H1 (cell line): Measurements from ENCODE around the gene BCL3. TPM values are rescaled to one million over a fixed set of nuclear protein-coding genes. Genes with fewer than 3 reads are reported as not detected.

Experiments used
- CTCF ChIA-PET: fragments of 300-600 bp; sonication (Branson Sonifier 250); formaldehyde crosslinking; loops from one replicate; lab custom pipeline; 2021; ENCODE audit not compliant: partially characterized antibody; lab: Charles Lee
- POLR2A ChIA-PET: fragments of 300-600 bp; sonication (Branson Sonifier 250); formaldehyde crosslinking; loops from one replicate; lab custom pipeline; 2021; ENCODE audit warnings: inconsistent platforms; ENCODE audit not compliant: partially characterized antibody; lab: Charles Lee
- DNase-seq, 2 experiments: peaks; one replicate each; pipeline versions ENCODE4 v3.0.0 to v3.0.0-alpha.2; 2010 to 2022; ENCODE audit warnings: low spot score in 2 of 2, low read depth in 1 of 2, mixed read lengths in 1 of 2
- FAIRE-seq: peaks from 2 replicates; lab custom pipeline; 2011; peaks lifted over from hg19 to GRCh38; lab: Jason Lieb, UNC
- H2AFZ ChIP-seq: 2 replicates; pipeline ENCODE4 v1.8.1; 2012; ENCODE audit warnings: low read length, inconsistent platforms
- H2AK5ac ChIP-seq: 2 replicates; pipeline ENCODE4 v1.6.1; 2013; ENCODE audit warnings: low read depth, low read length
- H2BK120ac ChIP-seq: replicated peaks from 2 replicates; pipeline ENCODE3; 2013; ENCODE audit warnings: low read depth, low read length, inconsistent platforms
- H2BK12ac ChIP-seq: 2 replicates; pipeline ENCODE4 v1.6.1; 2013; ENCODE audit warnings: low read depth, low read length
- H2BK15ac ChIP-seq: 2 replicates; pipeline ENCODE4 v1.6.1; 2013; ENCODE audit warnings: low read length
- H2BK20ac ChIP-seq: 2 replicates; pipeline ENCODE4 v1.6.1; 2013; ENCODE audit warnings: low read length
- H2BK5ac ChIP-seq: 2 replicates; pipeline ENCODE4 v1.6.1; 2013; ENCODE audit warnings: low read depth, low read length
- H3K14ac ChIP-seq: 2 replicates; pipeline ENCODE4 v1.6.1; 2013; ENCODE audit warnings: inconsistent platforms; ENCODE audit not compliant: insufficient read length
- H3K18ac ChIP-seq: 2 replicates; pipeline ENCODE4 v1.6.1; 2013; ENCODE audit warnings: low read length; ENCODE audit errors: extremely low read depth
- H3K23ac ChIP-seq: 2 replicates; pipeline ENCODE4 v1.6.1; 2013; ENCODE audit warnings: inconsistent platforms; ENCODE audit not compliant: insufficient read length
- H3K23me2 ChIP-seq: 2 replicates; pipeline ENCODE4 v1.6.1; 2013; ENCODE audit warnings: low read depth, low read length
- H3K27ac ChIP-seq: 2 replicates; pipeline ENCODE4 v1.6.1; 2011; ENCODE audit warnings: low read depth, low read length, inconsistent platforms
- H3K27me3 ChIP-seq, 4 experiments: replicated peaks in 1 of 4; 1 replicate in 1 of 4; 2 replicates in 3 of 4; pipeline versions ENCODE4 v1.6.1 to v1.8.1; 2011 to 2013; ENCODE audit warnings: low read length in 3 of 4, mild to moderate bottlenecking in 3 of 4, inconsistent platforms in 2 of 4, mixed read lengths in 2 of 4, moderate library complexity in 1 of 4; ENCODE audit not compliant: control insufficient read depth in 3 of 4, insufficient read depth in 3 of 4; ENCODE audit errors: extremely low read depth in 1 of 4
- H3K36me3 ChIP-seq, 4 experiments: 2 replicates each; pipeline versions ENCODE4 v1.6.1 to v1.8.1; 2011 to 2013; ENCODE audit warnings: mild to moderate bottlenecking in 4 of 4, low read length in 3 of 4, moderate library complexity in 2 of 4, control low read depth in 1 of 4, inconsistent platforms in 1 of 4; ENCODE audit not compliant: insufficient read depth in 4 of 4, control insufficient read depth in 2 of 4
- H3K4ac ChIP-seq: replicated peaks from 2 replicates; pipeline ENCODE3; 2013; ENCODE audit warnings: low read length, low read depth, mixed read lengths, inconsistent platforms; ENCODE audit not compliant: insufficient read length
- H3K4me1 ChIP-seq, 4 experiments: replicated peaks in 1 of 4; 1 replicate in 1 of 4; 2 replicates in 3 of 4; pipeline versions ENCODE4 v1.6.1 to v1.8.1; 2011 to 2013; ENCODE audit warnings: low read length in 3 of 4, inconsistent platforms in 2 of 4, mixed read lengths in 1 of 4; ENCODE audit not compliant: insufficient read depth in 4 of 4, control insufficient read depth in 3 of 4
- H3K4me2 ChIP-seq, 2 experiments: 2 replicates each; pipeline versions ENCODE4 v1.6.1 to v1.8.1; 2011 to 2013; ENCODE audit warnings: low read depth in 2 of 2, low read length in 2 of 2, control low read depth in 1 of 2, inconsistent platforms in 1 of 2, mild to moderate bottlenecking in 1 of 2; ENCODE audit not compliant: insufficient read depth in 1 of 2
- H3K4me3 ChIP-seq, 4 experiments: fragments of 200-600, 300-600 bp in 1 of 4; sonication (generic), shearing (Covaris generic), sonication (Bioruptor Twin) in 1 of 4; 2 replicates each; pipeline versions ENCODE4 v1.5.1 to v1.8.1; 2011 to 2016; ENCODE audit warnings: low read length in 4 of 4, low read depth in 3 of 4, control low read depth in 2 of 4, inconsistent platforms in 2 of 4, mild to moderate bottlenecking in 2 of 4, mixed read lengths in 1 of 4, moderate library complexity in 1 of 4; ENCODE audit not compliant: insufficient read depth in 2 of 4; ENCODE audit errors: extremely low read depth in 1 of 4
- H3K56ac ChIP-seq: replicated peaks from 2 replicates; pipeline ENCODE3; 2013; ENCODE audit warnings: low read depth, mild to moderate bottlenecking, mixed read lengths, low read length, inconsistent platforms; ENCODE audit not compliant: insufficient read length
- H3K79me1 ChIP-seq: 2 replicates; pipeline ENCODE4 v1.6.1; 2013; ENCODE audit warnings: low read depth, low read length, control low read depth
- H3K79me2 ChIP-seq, 2 experiments: 2 replicates each; pipeline versions ENCODE4 v1.6.1 to v1.8.1; 2012 to 2013; ENCODE audit warnings: low read length in 2 of 2, mild to moderate bottlenecking in 2 of 2, inconsistent platforms in 1 of 2; ENCODE audit not compliant: insufficient read depth in 2 of 2, control insufficient read depth in 1 of 2
- H3K9ac ChIP-seq, 4 experiments: replicated peaks in 1 of 4; 1 replicate in 1 of 4; 2 replicates in 3 of 4; pipeline versions ENCODE4 v1.6.1 to v1.8.1; 2011 to 2013; ENCODE audit warnings: low read depth in 3 of 4, low read length in 3 of 4, control low read depth in 2 of 4, mild to moderate bottlenecking in 2 of 4, moderate library complexity in 2 of 4, inconsistent platforms in 1 of 4; ENCODE audit errors: extremely low read depth in 1 of 4
- H3K9me3 ChIP-seq, 2 experiments: 2 replicates each; pipeline versions ENCODE4 v1.6.1 to v1.8.1; 2012 to 2013; ENCODE audit warnings: mild to moderate bottlenecking in 2 of 2, moderate library complexity in 2 of 2, control low read depth in 1 of 2, inconsistent platforms in 1 of 2, low read depth in 1 of 2, low read length in 1 of 2, mixed read lengths in 1 of 2; ENCODE audit not compliant: insufficient read depth in 2 of 2
- H4K20me1 ChIP-seq, 2 experiments: replicated peaks in 1 of 2; 2 replicates each; pipeline versions ENCODE3 to v1.8.1; 2011 to 2013; ENCODE audit warnings: inconsistent platforms in 2 of 2, low read length in 2 of 2, mild to moderate bottlenecking in 1 of 2; ENCODE audit not compliant: insufficient read depth in 2 of 2, control insufficient read depth in 1 of 2
- H4K5ac ChIP-seq: 2 replicates; pipeline ENCODE4 v1.6.1; 2013; ENCODE audit warnings: low read length, low read depth, mixed read lengths, inconsistent platforms; ENCODE audit not compliant: insufficient read length
- H4K8ac ChIP-seq: 2 replicates; pipeline ENCODE4 v1.8.0; 2013; ENCODE audit warnings: mild to moderate bottlenecking, moderate library complexity, low read length, inconsistent platforms; ENCODE audit not compliant: insufficient read depth; ENCODE audit errors: extremely low read depth
- H4K91ac ChIP-seq: replicated peaks from 2 replicates; pipeline ENCODE3; 2013; ENCODE audit warnings: low read length, mixed read lengths, inconsistent platforms; ENCODE audit not compliant: insufficient read length
- ASH2L ChIP-seq: fragments of 200-600, 300-600 bp; sonication (generic); IDR thresholded peaks from one replicate; pipeline ENCODE4 v1.7.1; 2017; ENCODE audit warnings: low read length
- CREB1 ChIP-seq: IDR thresholded peaks from 2 replicates; pipeline ENCODE4 v1.6.1; 2012; ENCODE audit warnings: inconsistent platforms
- CTCF ChIP-seq, 3 experiments: IDR thresholded peaks; 1 replicate in 2 of 3; 2 replicates in 1 of 3; pipeline versions ENCODE4 v1.5.1 to v1.6.1; 2011; ENCODE audit warnings: low read length in 3 of 3, mild to moderate bottlenecking in 3 of 3, inconsistent platforms in 2 of 3, low read depth in 1 of 3, moderate library complexity in 1 of 3; ENCODE audit not compliant: insufficient read depth in 1 of 3; ENCODE audit errors: control extremely low read depth in 1 of 3
- EGR1 ChIP-seq: IDR thresholded peaks from 2 replicates; pipeline ENCODE4 v1.6.1; 2011; ENCODE audit warnings: low read depth, low read length, borderline replicate concordance
- EZH2 ChIP-seq: fragments of 200-600 bp; sonication (generic); IDR thresholded peaks from 2 replicates; pipeline ENCODE4 v1.7.1; 2012; ENCODE audit warnings: low read depth, mild to moderate bottlenecking, moderate library complexity, low read length, inconsistent platforms; ENCODE audit not compliant: severe bottlenecking
- HDAC6 ChIP-seq: IDR thresholded peaks from one replicate; pipeline ENCODE4 v1.7.1; 2012; ENCODE audit warnings: low read depth, mild to moderate bottlenecking, inconsistent platforms, low read length, moderate library complexity
- MAFK ChIP-seq: IDR thresholded peaks from 2 replicates; pipeline ENCODE4 v1.6.1; 2012; ENCODE audit warnings: low read depth, mild to moderate bottlenecking, improper control_type of control experiment, low read length
- MAX ChIP-seq: IDR thresholded peaks from 2 replicates; pipeline ENCODE4 v1.6.1; 2012; ENCODE audit warnings: inconsistent platforms
- SP4 ChIP-seq: IDR thresholded peaks from 2 replicates; pipeline ENCODE4 v1.6.1; 2012; ENCODE audit warnings: low read length, inconsistent platforms
- TAF7 ChIP-seq: optimal IDR thresholded peaks from 2 replicates; pipeline ENCODE3; 2011; ENCODE audit warnings: low read depth, mild to moderate bottlenecking, inconsistent platforms, low read length, moderate library complexity, borderline replicate concordance
- TCF12 ChIP-seq: IDR thresholded peaks from 2 replicates; pipeline ENCODE4 v1.6.1; 2011; ENCODE audit warnings: low read depth, mild to moderate bottlenecking, low read length
- WGBS, 2 experiments: shearing (Covaris generic) in 1 of 2; methylation state at CpG; one replicate each; pipeline versions ENCODE4 v1.1.6 to v1.1.7; 2013 to 2015; ENCODE audit warnings: low lambda C conversion rate in 2 of 2, mixed read lengths in 2 of 2, inconsistent platforms in 1 of 2, low coverage in 1 of 2, missing lambda C conversion rate in 1 of 2; ENCODE audit not compliant: insufficient replicate concordance in 2 of 2, insufficient coverage in 1 of 2, insufficient read length in 1 of 2; ENCODE audit errors: extremely low coverage in 1 of 2, missing lambda C conversion rate in 1 of 2; 5-methylcytosine and 5-hydroxymethylcytosine counted together
- polyA plus RNA-seq, 7 experiments: library from polyadenylated mRNA; depleted of rRNA in 3 of 7; stranded (reverse) in 5 of 7; unstranded in 2 of 7; fragments of >200 nt in 5 of 7; fragments of 200-250 nt in 2 of 7; gene quantifications; 1 replicate in 5 of 7; 2 replicates in 1 of 7; 4 replicates in 1 of 7; pipeline versions ENCODE4 v1.2.1 to v1.2.3, GENCODE V29; 2011 to 2013; ENCODE audit warnings: missing spikeins in 2 of 7, mixed read lengths in 2 of 7
- total RNA-seq: library from RNA; stranded (reverse); fragmentation: NEBNext Ultra II Directional; extraction: Animal tissue kit (Norgen Biotek cat#: 25700); gene quantifications from 2 replicates; pipeline ENCODE4 v1.2.1, GENCODE V29; 2021

The BCL3 gene
- total and polyA plus RNA-seq, 2 of the 8 experiments (the other 6 are each of a cell fraction or from before 2014, with no cell fraction given), result 0.88 to 2.4 TPM

DNA sequence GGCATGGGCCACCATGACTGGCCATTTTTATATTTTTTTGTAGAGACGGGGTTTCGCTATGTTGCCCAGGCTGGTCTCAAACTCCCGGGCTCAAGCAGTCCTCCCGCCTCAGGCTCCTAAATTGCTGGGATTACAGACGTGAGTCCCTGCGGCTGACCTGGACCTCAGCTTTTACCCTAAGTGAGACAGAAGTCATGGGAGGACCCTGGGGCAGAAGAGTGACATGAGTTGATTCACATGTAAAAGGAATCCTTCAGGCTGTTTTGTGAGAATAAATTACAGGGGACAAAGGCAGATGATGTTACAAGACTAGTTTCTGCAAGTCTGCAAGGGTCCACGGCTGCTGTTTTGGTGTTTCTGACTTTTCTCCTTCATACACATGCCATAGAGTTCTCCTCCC, 57.8 kb downstream of the BCL3 start:
- H3K9me3 ChIP-seq, result no peaks in the 10 kb centered on the region
- peaks cover 2% of the 10 kb centered on the region; the same call in 1 of the 2 replicates for H3K79me1 ChIP-seq
- H3K14ac ChIP-seq, result no peak overlapping the region
- H4K91ac ChIP-seq, result no peak overlapping the region
- FAIRE-seq, result no peak
- H3K4me2 ChIP-seq, result 0 out of 4 replicates have a peak overlapping the region, but pooled peaks of 1 of the 2 experiments have one; percentile 22
- no peak overlapping the region for H3K4ac ChIP-seq
- H3K23ac ChIP-seq, result no peak overlapping the region
- no peak overlapping the region for H3K18ac ChIP-seq
- no peak overlapping the region for H3K4me3 ChIP-seq
- POLR2A ChIA-PET, result interaction anchor here (0.7 to 4.7 kb wide), 12 partner anchors 8 to 100 kb away, joined by 3 to 30 read pairs (median 5); partner anchors contain the start of genes APOE and NECTIN2
- no peak overlapping the region for H2BK15ac ChIP-seq
- H2BK12ac ChIP-seq, result no peak overlapping the region
- 84% methylated on average over 7 of the region's 7 CpGs; no CpG with 5 or more reads in 1 of the 2 experiments for WGBS, 2 experiments
- no peak overlapping the region for H2BK5ac ChIP-seq
- CTCF ChIA-PET, result interaction anchor here (1.1 to 8.5 kb wide), 13 partner anchors 14 to 235 kb away, joined by 4 to 116 read pairs (median 10); partner anchors contain the start of gene NECTIN2
- peaks cover 4 to 34% (median 21%) of the 10 kb centered on the region in 4 experiments for H3K4me1 ChIP-seq
- no peaks in the 10 kb centered on the region for H3K79me2 ChIP-seq
- H4K8ac ChIP-seq, result no peak overlapping the region
- H3K23me2 ChIP-seq, result peaks cover 5% of the 10 kb centered on the region; the same call in 1 of the 2 replicates
- no peak overlapping the region for H3K27ac ChIP-seq
- no peak overlapping the region for H3K9ac ChIP-seq
- H3K36me3 ChIP-seq, result peaks cover 0 to 6% (median 0%) of the 10 kb centered on the region in 4 experiments; a peak in 3 of 8 replicates
- H4K20me1 ChIP-seq, result peaks cover 6 to 10% of the 10 kb centered on the region in 2 experiments
- H2AK5ac ChIP-seq, result no peak overlapping the region
- H2BK120ac ChIP-seq, result no peak overlapping the region
- DNase-seq, result no peak
- no peak overlapping the region for H2AFZ ChIP-seq
- no peak overlapping the region for H3K56ac ChIP-seq
- no peak overlapping the region for H2BK20ac ChIP-seq
- peaks cover 0 to 21% (median 18%) of the 10 kb centered on the region in 4 experiments; a peak in 6 of 7 replicates for H3K27me3 ChIP-seq
- H4K5ac ChIP-seq, result no peak overlapping the region
- TF ChIP-seq MAFK (no peak), HDAC6 (no peak), CREB1 (no peak), CTCF (IDR thresholded peaks at IDR 0.05; ENCODE audit: control extremely low read depth in 1 of 3, insufficient read depth in 1 of 3, low read depth in 1 of 3, low read length in 3 of 3) (no peak), EZH2 (no peak), TCF12 (no peak), MAX (no peak), EGR1 (no peak), TAF7 (no peak), ASH2L (no peak), SP4 (no peak)
